H1 (cell line): ENCODE measurements around the gene ZNF608. TPM values are rescaled to one million over a fixed set of nuclear protein-coding genes. Genes with fewer than 3 reads are reported as not detected.
A peak's percentile ranks its signal among the peaks of the same experiment; 100 is the strongest.

ENCODE experiments used
- CTCF ChIA-PET: fragments of 300-600 bp; sonication (Branson Sonifier 250); formaldehyde crosslinking; loops from one replicate; lab custom pipeline; 2021; ENCODE audit not compliant: partially characterized antibody; lab: Charles Lee
- POLR2A ChIA-PET: fragments of 300-600 bp; sonication (Branson Sonifier 250); formaldehyde crosslinking; loops from one replicate; lab custom pipeline; 2021; ENCODE audit warnings: inconsistent platforms; ENCODE audit not compliant: partially characterized antibody; lab: Charles Lee
- DNase-seq, 2 experiments: peaks; one replicate each; pipeline versions ENCODE4 v3.0.0 to v3.0.0-alpha.2; 2010 to 2022; ENCODE audit warnings: low spot score in 2 of 2, low read depth in 1 of 2, mixed read lengths in 1 of 2
- FAIRE-seq: peaks from 2 replicates; lab custom pipeline; 2011; peaks lifted over from hg19 to GRCh38; lab: Jason Lieb, UNC
- H2AFZ ChIP-seq: 2 replicates; pipeline ENCODE4 v1.8.1; 2012; ENCODE audit warnings: low read length, inconsistent platforms
- H2AK5ac ChIP-seq: 2 replicates; pipeline ENCODE4 v1.6.1; 2013; ENCODE audit warnings: low read depth, low read length
- H2BK120ac ChIP-seq: replicated peaks from 2 replicates; pipeline ENCODE3; 2013; ENCODE audit warnings: low read depth, low read length, inconsistent platforms
- H2BK12ac ChIP-seq: 2 replicates; pipeline ENCODE4 v1.6.1; 2013; ENCODE audit warnings: low read depth, low read length
- H2BK15ac ChIP-seq: 2 replicates; pipeline ENCODE4 v1.6.1; 2013; ENCODE audit warnings: low read length
- H2BK20ac ChIP-seq: 2 replicates; pipeline ENCODE4 v1.6.1; 2013; ENCODE audit warnings: low read length
- H2BK5ac ChIP-seq: 2 replicates; pipeline ENCODE4 v1.6.1; 2013; ENCODE audit warnings: low read depth, low read length
- H3K14ac ChIP-seq: 2 replicates; pipeline ENCODE4 v1.6.1; 2013; ENCODE audit warnings: inconsistent platforms; ENCODE audit not compliant: insufficient read length
- H3K18ac ChIP-seq: 2 replicates; pipeline ENCODE4 v1.6.1; 2013; ENCODE audit warnings: low read length; ENCODE audit errors: extremely low read depth
- H3K23ac ChIP-seq: 2 replicates; pipeline ENCODE4 v1.6.1; 2013; ENCODE audit warnings: inconsistent platforms; ENCODE audit not compliant: insufficient read length
- H3K23me2 ChIP-seq: 2 replicates; pipeline ENCODE4 v1.6.1; 2013; ENCODE audit warnings: low read depth, low read length
- H3K27ac ChIP-seq: 2 replicates; pipeline ENCODE4 v1.6.1; 2011; ENCODE audit warnings: low read depth, low read length, inconsistent platforms
- H3K27me3 ChIP-seq, 4 experiments: replicated peaks in 1 of 4; 1 replicate in 1 of 4; 2 replicates in 3 of 4; pipeline versions ENCODE4 v1.6.1 to v1.8.1; 2011 to 2013; ENCODE audit warnings: low read length in 3 of 4, mild to moderate bottlenecking in 3 of 4, inconsistent platforms in 2 of 4, mixed read lengths in 2 of 4, moderate library complexity in 1 of 4; ENCODE audit not compliant: control insufficient read depth in 3 of 4, insufficient read depth in 3 of 4; ENCODE audit errors: extremely low read depth in 1 of 4
- H3K36me3 ChIP-seq, 4 experiments: 2 replicates each; pipeline versions ENCODE4 v1.6.1 to v1.8.1; 2011 to 2013; ENCODE audit warnings: mild to moderate bottlenecking in 4 of 4, low read length in 3 of 4, moderate library complexity in 2 of 4, control low read depth in 1 of 4, inconsistent platforms in 1 of 4; ENCODE audit not compliant: insufficient read depth in 4 of 4, control insufficient read depth in 2 of 4
- H3K4ac ChIP-seq: replicated peaks from 2 replicates; pipeline ENCODE3; 2013; ENCODE audit warnings: low read length, low read depth, mixed read lengths, inconsistent platforms; ENCODE audit not compliant: insufficient read length
- H3K4me1 ChIP-seq, 4 experiments: replicated peaks in 1 of 4; 1 replicate in 1 of 4; 2 replicates in 3 of 4; pipeline versions ENCODE4 v1.6.1 to v1.8.1; 2011 to 2013; ENCODE audit warnings: low read length in 3 of 4, inconsistent platforms in 2 of 4, mixed read lengths in 1 of 4; ENCODE audit not compliant: insufficient read depth in 4 of 4, control insufficient read depth in 3 of 4
- H3K4me2 ChIP-seq, 2 experiments: 2 replicates each; pipeline versions ENCODE4 v1.6.1 to v1.8.1; 2011 to 2013; ENCODE audit warnings: low read depth in 2 of 2, low read length in 2 of 2, control low read depth in 1 of 2, inconsistent platforms in 1 of 2, mild to moderate bottlenecking in 1 of 2; ENCODE audit not compliant: insufficient read depth in 1 of 2
- H3K4me3 ChIP-seq, 4 experiments: fragments of 200-600, 300-600 bp in 1 of 4; sonication (generic), shearing (Covaris generic), sonication (Bioruptor Twin) in 1 of 4; 2 replicates each; pipeline versions ENCODE4 v1.5.1 to v1.8.1; 2011 to 2016; ENCODE audit warnings: low read length in 4 of 4, low read depth in 3 of 4, control low read depth in 2 of 4, inconsistent platforms in 2 of 4, mild to moderate bottlenecking in 2 of 4, mixed read lengths in 1 of 4, moderate library complexity in 1 of 4; ENCODE audit not compliant: insufficient read depth in 2 of 4; ENCODE audit errors: extremely low read depth in 1 of 4
- H3K56ac ChIP-seq: replicated peaks from 2 replicates; pipeline ENCODE3; 2013; ENCODE audit warnings: low read depth, mild to moderate bottlenecking, mixed read lengths, low read length, inconsistent platforms; ENCODE audit not compliant: insufficient read length
- H3K79me1 ChIP-seq: 2 replicates; pipeline ENCODE4 v1.6.1; 2013; ENCODE audit warnings: low read depth, low read length, control low read depth
- H3K79me2 ChIP-seq, 2 experiments: 2 replicates each; pipeline versions ENCODE4 v1.6.1 to v1.8.1; 2012 to 2013; ENCODE audit warnings: low read length in 2 of 2, mild to moderate bottlenecking in 2 of 2, inconsistent platforms in 1 of 2; ENCODE audit not compliant: insufficient read depth in 2 of 2, control insufficient read depth in 1 of 2
- H3K9ac ChIP-seq, 4 experiments: replicated peaks in 1 of 4; 1 replicate in 1 of 4; 2 replicates in 3 of 4; pipeline versions ENCODE4 v1.6.1 to v1.8.1; 2011 to 2013; ENCODE audit warnings: low read depth in 3 of 4, low read length in 3 of 4, control low read depth in 2 of 4, mild to moderate bottlenecking in 2 of 4, moderate library complexity in 2 of 4, inconsistent platforms in 1 of 4; ENCODE audit errors: extremely low read depth in 1 of 4
- H3K9me3 ChIP-seq, 2 experiments: 2 replicates each; pipeline versions ENCODE4 v1.6.1 to v1.8.1; 2012 to 2013; ENCODE audit warnings: mild to moderate bottlenecking in 2 of 2, moderate library complexity in 2 of 2, control low read depth in 1 of 2, inconsistent platforms in 1 of 2, low read depth in 1 of 2, low read length in 1 of 2, mixed read lengths in 1 of 2; ENCODE audit not compliant: insufficient read depth in 2 of 2
- H4K20me1 ChIP-seq, 2 experiments: replicated peaks in 1 of 2; 2 replicates each; pipeline versions ENCODE3 to v1.8.1; 2011 to 2013; ENCODE audit warnings: inconsistent platforms in 2 of 2, low read length in 2 of 2, mild to moderate bottlenecking in 1 of 2; ENCODE audit not compliant: insufficient read depth in 2 of 2, control insufficient read depth in 1 of 2
- H4K5ac ChIP-seq: 2 replicates; pipeline ENCODE4 v1.6.1; 2013; ENCODE audit warnings: low read length, low read depth, mixed read lengths, inconsistent platforms; ENCODE audit not compliant: insufficient read length
- H4K8ac ChIP-seq: 2 replicates; pipeline ENCODE4 v1.8.0; 2013; ENCODE audit warnings: mild to moderate bottlenecking, moderate library complexity, low read length, inconsistent platforms; ENCODE audit not compliant: insufficient read depth; ENCODE audit errors: extremely low read depth
- H4K91ac ChIP-seq: replicated peaks from 2 replicates; pipeline ENCODE3; 2013; ENCODE audit warnings: low read length, mixed read lengths, inconsistent platforms; ENCODE audit not compliant: insufficient read length
- ATF3 ChIP-seq: IDR thresholded peaks from 2 replicates; pipeline ENCODE4 v1.6.1; 2011; ENCODE audit warnings: low read depth, mild to moderate bottlenecking, low read length; ENCODE audit not compliant: insufficient read depth
- CTCF ChIP-seq, 3 experiments: IDR thresholded peaks; 1 replicate in 2 of 3; 2 replicates in 1 of 3; pipeline versions ENCODE4 v1.5.1 to v1.6.1; 2011; ENCODE audit warnings: low read length in 3 of 3, mild to moderate bottlenecking in 3 of 3, inconsistent platforms in 2 of 3, low read depth in 1 of 3, moderate library complexity in 1 of 3; ENCODE audit not compliant: insufficient read depth in 1 of 3; ENCODE audit errors: control extremely low read depth in 1 of 3
- KDM4A ChIP-seq: IDR thresholded peaks from one replicate; pipeline ENCODE4 v1.7.1; 2012; ENCODE audit warnings: low read depth, mild to moderate bottlenecking, moderate library complexity, low read length, inconsistent platforms; ENCODE audit not compliant: severe bottlenecking
- NANOG ChIP-seq: IDR thresholded peaks from 2 replicates; pipeline ENCODE4 v1.6.1; 2011; ENCODE audit warnings: low read length, low read depth, mild to moderate bottlenecking, inconsistent platforms; ENCODE audit not compliant: insufficient read depth, poor library complexity, severe bottlenecking
- RFX5 ChIP-seq: IDR thresholded peaks from 2 replicates; pipeline ENCODE4 v1.6.1; 2011; ENCODE audit warnings: low read depth, low read length, improper control_type of control experiment, borderline replicate concordance
- SP4 ChIP-seq: IDR thresholded peaks from 2 replicates; pipeline ENCODE4 v1.6.1; 2012; ENCODE audit warnings: low read length, inconsistent platforms
- SUZ12 ChIP-seq: fragments of 200-600 bp; sonication (generic); IDR thresholded peaks from 2 replicates; pipeline ENCODE4 v1.6.1; 2012; ENCODE audit warnings: mild to moderate bottlenecking, inconsistent platforms, low read length, moderate library complexity, mixed read lengths
- USF2 ChIP-seq: IDR thresholded peaks from 2 replicates; pipeline ENCODE4 v1.6.1; 2011; ENCODE audit warnings: low read length, improper control_type of control experiment
- WGBS, 2 experiments: shearing (Covaris generic) in 1 of 2; methylation state at CpG; one replicate each; pipeline versions ENCODE4 v1.1.6 to v1.1.7; 2013 to 2015; ENCODE audit warnings: low lambda C conversion rate in 2 of 2, mixed read lengths in 2 of 2, inconsistent platforms in 1 of 2, low coverage in 1 of 2, missing lambda C conversion rate in 1 of 2; ENCODE audit not compliant: insufficient replicate concordance in 2 of 2, insufficient coverage in 1 of 2, insufficient read length in 1 of 2; ENCODE audit errors: extremely low coverage in 1 of 2, missing lambda C conversion rate in 1 of 2; 5-methylcytosine and 5-hydroxymethylcytosine counted together
- polyA plus RNA-seq, 7 experiments: library from polyadenylated mRNA; depleted of rRNA in 3 of 7; stranded (reverse) in 5 of 7; unstranded in 2 of 7; fragments of >200 nt in 5 of 7; fragments of 200-250 nt in 2 of 7; gene quantifications; 1 replicate in 5 of 7; 2 replicates in 1 of 7; 4 replicates in 1 of 7; pipeline versions ENCODE4 v1.2.1 to v1.2.3, GENCODE V29; 2011 to 2013; ENCODE audit warnings: missing spikeins in 2 of 7, mixed read lengths in 2 of 7
- total RNA-seq: library from RNA; stranded (reverse); fragmentation: NEBNext Ultra II Directional; extraction: Animal tissue kit (Norgen Biotek cat#: 25700); gene quantifications from 2 replicates; pipeline ENCODE4 v1.2.1, GENCODE V29; 2021

The ZNF608 gene
- total and polyA plus RNA-seq, 2 of the 8 experiments (the other 6 are each of a cell fraction or from before 2014, with no cell fraction given): 17.2 to 40.8 TPM

GRCh38 chr5:124754206-124754927 lies 7.9 kb upstream of the ZNF608 start:
- Histone ChIP-seq H3K9ac (no peak overlapping the region), H3K4me2 (no peak overlapping the region), H3K4me3 (no peak overlapping the region), H4K91ac (no peak overlapping the region), H3K23ac (no peak overlapping the region), H2BK5ac (no peak overlapping the region), H2BK120ac (no peak overlapping the region), H2AFZ (no peak overlapping the region), H4K5ac (no peak overlapping the region), H3K9me3 (no peaks in the 10 kb centered on the region), H3K23me2 (no peaks in the 10 kb centered on the region; the same call in 1 of the 2 replicates), H3K4me1 (peaks cover 0 to 19% (median 8%) of the 10 kb centered on the region in 4 experiments; a peak in 5 of 7 replicates), H3K14ac (no peak overlapping the region), H2AK5ac (no peak overlapping the region), H2BK12ac (no peak overlapping the region), H3K27ac (no peak overlapping the region), H3K27me3 (no peaks in the 10 kb centered on the region), H3K79me2 (no peaks in the 10 kb centered on the region), H3K79me1 (no peaks in the 10 kb centered on the region), H3K4ac (no peak overlapping the region), H3K18ac (no peak overlapping the region), H2BK15ac (no peak overlapping the region), H3K36me3 (no peaks in the 10 kb centered on the region), H2BK20ac (peak overlapping the region; percentile 81; the same call in 1 of the 2 replicates), H4K20me1 (no peaks in the 10 kb centered on the region), H4K8ac (no peak overlapping the region), H3K56ac (no peak overlapping the region)
- WGBS, 2 experiments: 87% methylated on average over 7 of the region's 7 CpGs; no CpG with 5 or more reads in 1 of the 2 experiments
- FAIRE-seq (no peak), DNase-seq (no peak)
- ChIA-PET CTCF (interaction anchor here (0.7 kb wide), 1 partner anchor 9 kb away, joined by 3 read pairs; no protein-coding TSS in a partner anchor), POLR2A (no interaction called here)
- no peak for TF ChIP-seq CTCF (IDR thresholded peaks at IDR 0.05; ENCODE audit: control extremely low read depth in 1 of 3, insufficient read depth in 1 of 3, low read depth in 1 of 3, low read length in 3 of 3)
- no peak for TF ChIP-seq SUZ12
- no peak for TF ChIP-seq NANOG
- TF ChIP-seq ATF3: no peak
- TF ChIP-seq RFX5: no peak
- no peak for TF ChIP-seq SP4
- TF ChIP-seq USF2: no peak
- no peak for TF ChIP-seq KDM4A
